Ascending aorta (tissue), 2 donors: ENCODE results near the gene AURKAIP1. TPM values are rescaled to one million over a fixed set of nuclear protein-coding genes. Genes with fewer than 3 reads are reported as not detected.

ENCODE experiments used
- DNase-seq, 2 donors: peaks; one replicate each; pipeline ENCODE4 v3.0.0-alpha.2; 2019; ENCODE audit warnings: low spot score in 2 of 2
- H3K27ac ChIP-seq, 2 donors: fragments of 200-600 bp; sonication (generic); one replicate each; pipeline ENCODE4 v1.5.1; 2016 to 2017; ENCODE audit warnings: mild to moderate bottlenecking in 1 of 2
- H3K27me3 ChIP-seq: fragments of 200-600 bp; sonication (generic); one replicate; pipeline ENCODE4 v1.5.1; 2017
- H3K36me3 ChIP-seq, 2 donors: fragments of 200-600 bp; sonication (generic); one replicate each; pipeline ENCODE4 v1.5.1; 2016
- H3K4me1 ChIP-seq, 2 donors: fragments of 200-600 bp; sonication (generic); one replicate each; pipeline ENCODE4 v1.5.1; 2016 to 2017; ENCODE audit warnings: mild to moderate bottlenecking in 1 of 2
- H3K4me3 ChIP-seq, 2 donors: fragments of 200-600 bp; sonication (generic); one replicate each; pipeline ENCODE4 v1.5.1; 2016 to 2017; ENCODE audit warnings: mild to moderate bottlenecking in 1 of 2
- H3K9me3 ChIP-seq, 2 donors: fragments of 200-600 bp; sonication (generic); one replicate each; pipeline ENCODE4 v1.5.1; 2016
- intact Hi-C: fragments of 100-400 bp; cut with DNase I; formaldehyde crosslinking; loops from one replicate; pipeline ENCODE4 v1.15.1; 2023
- total RNA-seq: library from RNA; depleted of rRNA; stranded (reverse); fragments of >200 nt; gene quantifications from one replicate; pipeline ENCODE4 v1.1.0, GENCODE V29; 2016
- TF ChIP-seq, protein P1 (sequence below), 3 experiments: fragments of 200-600 bp in 2 of 3; fragments of 450-650 bp in 1 of 3; sonication (generic) in 2 of 3; IDR thresholded peaks; one replicate each; pipeline ENCODE4 v1.5.1; 2016 to 2019; ENCODE audit warnings: antibody characterized with exemption in 3 of 3, mild to moderate bottlenecking in 1 of 3, moderate library complexity in 1 of 3

The AURKAIP1 gene
- total RNA-seq, 1 donor from 2014 or later: 247 TPM

DNA sequence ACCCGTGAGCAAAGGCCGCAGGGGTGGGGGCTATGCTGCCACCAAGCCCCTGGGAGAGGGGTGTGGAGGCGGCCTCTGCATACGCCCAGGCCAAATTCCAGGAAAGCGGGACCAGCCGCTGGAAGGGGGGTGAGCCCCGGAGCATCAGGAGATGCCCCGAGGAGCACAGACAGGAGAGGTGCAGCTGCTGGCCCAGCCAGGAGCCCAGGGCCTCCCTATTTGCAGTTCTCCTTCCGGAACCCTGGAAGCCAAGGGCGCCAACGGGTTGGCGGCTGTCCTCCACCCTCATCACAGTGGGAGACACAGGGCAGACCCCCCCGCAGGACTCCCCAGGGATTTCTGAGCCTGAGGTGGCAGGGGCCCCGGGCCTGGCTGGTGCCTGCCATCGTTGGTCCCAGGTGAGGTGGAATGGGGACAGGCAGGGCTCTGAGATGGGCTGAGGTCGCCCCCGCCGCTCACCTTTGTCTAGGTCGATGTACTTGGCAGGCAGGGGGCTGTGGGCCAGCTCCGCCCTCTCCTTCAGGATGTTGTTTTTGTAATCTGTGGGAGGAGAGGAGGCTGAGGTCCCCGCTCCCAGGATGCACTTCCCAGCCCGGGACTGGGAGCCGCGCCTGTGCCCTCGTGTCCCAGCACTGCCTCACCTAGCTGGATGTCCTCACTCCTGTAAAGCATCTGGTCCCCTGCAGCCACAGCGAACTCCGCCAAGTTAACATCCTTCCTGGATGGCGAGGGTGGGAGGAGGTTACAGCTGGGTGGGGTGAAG is 21.4 kb downstream of the AURKAIP1 start:
- DNase-seq: no peak
- peak overlapping the region; percentile 23 to 54 for H3K27ac ChIP-seq
- H3K4me3 ChIP-seq: no peak overlapping the region
- intact Hi-C loops: no loop called here
- TF ChIP-seq, protein P1, sequence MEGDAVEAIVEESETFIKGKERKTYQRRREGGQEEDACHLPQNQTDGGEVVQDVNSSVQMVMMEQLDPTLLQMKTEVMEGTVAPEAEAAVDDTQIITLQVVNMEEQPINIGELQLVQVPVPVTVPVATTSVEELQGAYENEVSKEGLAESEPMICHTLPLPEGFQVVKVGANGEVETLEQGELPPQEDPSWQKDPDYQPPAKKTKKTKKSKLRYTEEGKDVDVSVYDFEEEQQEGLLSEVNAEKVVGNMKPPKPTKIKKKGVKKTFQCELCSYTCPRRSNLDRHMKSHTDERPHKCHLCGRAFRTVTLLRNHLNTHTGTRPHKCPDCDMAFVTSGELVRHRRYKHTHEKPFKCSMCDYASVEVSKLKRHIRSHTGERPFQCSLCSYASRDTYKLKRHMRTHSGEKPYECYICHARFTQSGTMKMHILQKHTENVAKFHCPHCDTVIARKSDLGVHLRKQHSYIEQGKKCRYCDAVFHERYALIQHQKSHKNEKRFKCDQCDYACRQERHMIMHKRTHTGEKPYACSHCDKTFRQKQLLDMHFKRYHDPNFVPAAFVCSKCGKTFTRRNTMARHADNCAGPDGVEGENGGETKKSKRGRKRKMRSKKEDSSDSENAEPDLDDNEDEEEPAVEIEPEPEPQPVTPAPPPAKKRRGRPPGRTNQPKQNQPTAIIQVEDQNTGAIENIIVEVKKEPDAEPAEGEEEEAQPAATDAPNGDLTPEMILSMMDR (IDR thresholded peaks at IDR 0.05): no peak
- peaks cover 16 to 49% of the 10 kb centered on the region in 2 donors for H3K4me1 ChIP-seq
- H3K36me3 ChIP-seq: peaks cover 14 to 19% of the 10 kb centered on the region in 2 donors
- H3K27me3 ChIP-seq: no peaks in the 10 kb centered on the region
- no peaks in the 10 kb centered on the region for H3K9me3 ChIP-seq

DNA sequence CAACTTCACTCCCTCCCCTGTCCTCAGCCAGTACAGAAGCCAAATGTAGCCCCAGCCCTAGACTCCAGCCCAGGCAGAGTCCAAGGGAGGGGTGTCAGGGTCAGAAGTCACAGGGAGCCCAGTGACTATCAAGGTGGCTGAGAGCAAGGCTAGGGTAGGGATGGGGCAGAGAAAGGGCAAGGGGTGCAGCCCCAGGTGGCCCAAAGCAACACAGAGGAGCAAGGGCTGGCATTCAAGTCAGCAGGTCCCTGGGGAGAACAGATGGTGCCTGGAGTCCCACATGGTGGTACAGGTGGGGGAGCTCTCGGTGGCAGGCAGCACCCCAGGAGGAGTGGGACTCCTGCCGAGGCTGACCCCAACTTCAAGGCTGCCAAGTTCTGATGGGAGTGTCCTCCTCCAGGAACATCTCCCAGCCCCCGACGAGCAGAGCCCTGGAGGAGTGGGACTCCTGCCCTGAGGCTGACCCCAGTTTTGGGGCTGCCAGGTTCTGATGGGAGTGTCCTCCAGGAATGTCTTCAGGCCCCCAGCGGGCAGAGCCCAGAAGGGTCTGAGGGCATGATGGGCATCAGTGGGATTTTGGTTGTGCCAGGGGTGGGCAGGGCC is 22.1 kb downstream of the AURKAIP1 start:
- peak overlapping the region; percentile 23 to 54 for H3K27ac ChIP-seq
- no peak for DNase-seq
- intact Hi-C loops: no loop called here

DNA sequence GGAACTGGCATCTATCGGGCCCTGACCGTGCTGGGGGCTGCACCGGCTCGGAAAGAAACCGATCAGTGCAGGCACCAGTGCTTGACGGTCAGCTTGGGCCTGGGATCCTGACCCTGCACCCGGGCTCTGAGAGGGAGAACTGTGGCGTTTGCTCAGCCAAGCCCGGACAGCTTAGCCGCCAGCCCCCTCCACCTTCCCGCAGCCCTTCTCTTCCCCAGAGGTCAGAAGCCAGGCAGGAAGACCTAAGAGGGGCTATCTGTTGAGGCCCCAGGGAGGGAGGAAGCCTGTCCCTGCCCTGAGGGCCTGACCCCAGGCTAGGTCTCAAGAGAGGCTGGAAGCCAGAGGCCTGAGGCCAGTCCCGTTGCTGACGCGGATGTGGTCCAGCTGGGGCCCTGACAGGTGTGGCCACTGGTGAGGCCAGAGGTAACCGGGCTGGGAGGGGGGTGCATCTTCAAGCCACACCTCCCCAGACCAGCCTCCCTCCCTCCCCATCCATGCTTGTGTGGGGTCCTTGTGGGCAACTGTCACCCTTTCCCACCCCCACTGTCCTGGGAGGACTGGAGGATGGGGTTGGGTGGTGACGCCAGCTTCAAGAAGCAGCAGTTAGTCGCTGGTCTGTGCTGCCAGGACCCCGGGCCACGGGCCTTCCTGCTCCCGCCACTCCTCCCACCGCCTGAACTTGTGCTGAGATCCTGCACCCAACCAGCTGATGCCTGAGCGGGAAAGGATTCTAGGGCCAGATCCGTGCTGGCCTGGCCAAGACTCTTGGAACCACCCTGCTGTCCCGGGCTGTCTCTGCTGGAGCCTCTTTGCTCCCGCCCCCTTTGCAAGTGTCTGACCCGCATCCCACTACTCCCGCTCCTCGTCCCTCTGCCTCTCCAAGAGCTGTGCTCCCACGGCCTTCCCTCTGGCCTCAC is 23.2 kb downstream of the AURKAIP1 start:
- no peak for DNase-seq
- peak overlapping the region in 1 of 2 donors; percentile 23 for H3K4me3 ChIP-seq
- no peaks in the 10 kb centered on the region for H3K9me3 ChIP-seq
- intact Hi-C loops: no loop called here
- TF ChIP-seq, protein P1 (IDR thresholded peaks at IDR 0.05): no peak
- peaks cover 18 to 62% of the 10 kb centered on the region in 2 donors for H3K4me1 ChIP-seq
- H3K27me3 ChIP-seq: no peaks in the 10 kb centered on the region
- H3K36me3 ChIP-seq: peaks cover 14 to 19% of the 10 kb centered on the region in 2 donors
- H3K27ac ChIP-seq: peak overlapping the region; percentile 54 to 69

More for the DNA sequence above, 22.1 kb downstream of the AURKAIP1 start:
- H3K9me3 ChIP-seq: no peaks in the 10 kb centered on the region
- H3K36me3 ChIP-seq: peaks cover 14 to 19% of the 10 kb centered on the region in 2 donors
- TF ChIP-seq, protein P1 (IDR thresholded peaks at IDR 0.05): no peak
- peaks cover 18 to 51% of the 10 kb centered on the region in 2 donors for H3K4me1 ChIP-seq
- H3K4me3 ChIP-seq: no peak overlapping the region
- no peaks in the 10 kb centered on the region for H3K27me3 ChIP-seq

DNA sequence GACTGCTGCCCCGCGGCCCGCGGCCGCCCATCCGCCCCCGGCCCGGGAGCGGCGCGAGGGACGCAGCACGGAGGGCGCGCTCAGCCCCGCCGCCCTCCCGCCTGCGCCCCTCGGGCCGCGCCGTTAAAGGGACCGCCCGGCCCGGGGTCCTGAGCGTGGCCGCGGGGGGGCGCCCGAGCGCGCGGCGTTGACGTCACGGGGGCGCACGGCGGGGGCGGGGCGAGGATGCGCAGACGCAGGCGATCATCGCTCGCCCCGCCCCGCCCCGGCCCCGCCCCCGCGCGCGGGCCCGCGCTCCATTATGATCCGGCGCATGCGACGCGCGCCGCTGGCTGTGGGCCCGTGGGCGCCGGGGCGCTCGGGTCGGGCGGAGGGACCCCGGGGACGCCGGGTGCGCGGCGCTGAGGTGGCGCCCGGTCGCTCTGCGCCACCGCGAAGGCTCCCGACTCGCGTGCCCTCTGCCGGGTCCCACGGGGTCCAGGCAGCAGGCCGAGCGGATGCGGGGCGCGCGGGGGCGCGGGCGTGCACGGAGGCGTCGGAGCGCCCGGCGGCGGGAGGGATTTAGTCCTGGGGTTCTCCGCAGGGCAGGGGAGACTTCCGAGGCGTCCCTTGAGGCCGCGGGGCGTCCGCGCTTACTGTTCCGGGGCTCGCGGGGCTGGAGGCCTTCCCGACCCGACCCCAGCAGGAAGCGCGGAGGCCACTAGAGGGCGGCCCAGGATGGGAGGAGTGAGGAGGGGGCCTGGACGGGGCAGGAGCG is 25.6 kb downstream of the AURKAIP1 start, which contains the start of gene DVL1:
TSS of gene DVL1 (minus strand) at position 163 of the 757 bp plus-strand sequence. CDS start 353 bp downstream, outside the sequence.
- DNase-seq: peak in 1 of 2 donors; percentile 83
- Histone ChIP-seq H3K36me3 (peaks cover 10 to 15% of the 10 kb centered on the region in 2 donors), H3K4me3 (peak within 1 kb of the TSS; percentile 91 to 93), H3K4me1 (peaks cover 7 to 54% of the 10 kb centered on the region in 2 donors), H3K27me3 (no peaks in the 10 kb centered on the region), H3K9me3 (no peaks in the 10 kb centered on the region), H3K27ac (peak within 1 kb of the TSS; percentile 69 to 79)
- TF ChIP-seq, protein P1 (IDR thresholded peaks at IDR 0.05): peak; percentile 52 to 75 (median 68)
- intact Hi-C loops: loop anchor here (1.0 to 2.0 kb wide), 4 partner anchors 25 to 57 kb away; partner anchors contain the start of genes AURKAIP1, CPTP, INTS11 and MRPL20
